Fibroblast of gingiva (primary cell): ENCODE data around the gene PRRC2A.
A peak's percentile ranks its signal among the peaks of the same experiment; 100 is the strongest.

Experiments
- DNase-seq: peaks from one replicate; pipeline ENCODE4 v3.0.0-alpha.2; 2011; ENCODE audit warnings: low read depth

The PRRC2A gene

DNA sequence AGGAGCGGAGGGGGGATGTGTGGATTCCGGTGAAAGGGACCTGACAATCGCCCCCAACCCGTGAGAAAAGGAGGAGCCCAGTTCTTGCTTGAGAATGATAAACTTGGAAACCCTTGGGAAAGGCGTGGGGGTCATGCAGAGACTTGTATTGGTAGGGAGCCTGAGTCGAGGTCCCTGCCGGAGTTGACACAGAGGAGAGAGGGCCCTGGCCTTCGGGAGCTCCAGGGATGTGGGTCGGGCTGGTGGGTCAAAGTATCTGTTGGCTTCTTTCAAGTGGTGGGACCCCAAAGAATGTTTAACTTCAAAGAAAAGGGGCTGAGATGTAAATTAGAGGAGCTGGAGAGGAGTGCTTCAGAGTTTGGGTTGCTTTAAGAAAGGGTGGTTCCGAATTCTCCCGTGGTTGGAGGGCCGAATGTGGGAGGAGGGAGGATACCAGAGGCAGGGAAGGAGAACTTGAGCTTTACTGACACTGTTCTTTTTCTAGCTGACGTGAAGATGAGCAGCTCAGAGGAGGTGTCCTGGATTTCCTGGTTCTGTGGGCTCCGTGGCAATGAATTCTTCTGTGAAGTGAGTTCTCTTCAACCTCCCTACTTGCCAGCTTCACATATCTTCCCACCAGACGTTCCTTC lies 45.9 kb downstream of the PRRC2A start:
- DNase-seq, result no peak

DNA sequence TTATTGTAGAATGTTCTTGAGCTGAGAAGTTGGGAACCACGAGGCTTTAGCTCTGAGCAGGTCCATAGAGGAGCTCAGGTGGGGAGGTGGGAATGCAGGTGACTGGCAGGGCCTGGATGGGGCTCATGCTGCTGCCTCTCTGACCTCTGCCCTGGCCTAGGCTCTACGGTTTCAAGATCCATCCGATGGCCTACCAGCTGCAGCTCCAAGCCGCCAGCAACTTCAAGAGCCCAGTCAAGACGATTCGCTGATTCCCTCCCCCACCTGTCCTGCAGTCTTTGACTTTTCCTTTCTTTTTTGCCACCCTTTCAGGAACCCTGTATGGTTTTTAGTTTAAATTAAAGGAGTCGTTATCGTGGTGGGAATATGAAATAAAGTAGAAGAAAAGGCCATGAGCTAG lies 49.2 kb downstream of the PRRC2A start, which contains the start of gene LY6G5B:
TSS of gene LY6G5B (plus strand) at position 301 of the 400 bp plus-strand sequence. CDS start 975 bp downstream, outside the sequence.
- DNase-seq, result no peak

- DNase-seq, result no peak
Measured at GRCh38 chr6:31676322-31676903, 55.9 kb downstream of the PRRC2A start.

- DNase-seq, result no peak
Measured at GRCh38 chr6:31676904-31677303, 56.4 kb downstream of the PRRC2A start.

- DNase-seq, result no peak
Measured at GRCh38 chr6:31677955-31678354, 57.4 kb downstream of the PRRC2A start.

GRCh38 chr6:31680226-31681134 lies 60.0 kb downstream of the PRRC2A start, which contains the start of gene LY6G5C:
Gene LY6G5C, minus strand, starts transcription at chr6:31681067. Its CDS starts 694 bp downstream, at chr6:31680373.
- DNase-seq, result peak; percentile 95

DNA sequence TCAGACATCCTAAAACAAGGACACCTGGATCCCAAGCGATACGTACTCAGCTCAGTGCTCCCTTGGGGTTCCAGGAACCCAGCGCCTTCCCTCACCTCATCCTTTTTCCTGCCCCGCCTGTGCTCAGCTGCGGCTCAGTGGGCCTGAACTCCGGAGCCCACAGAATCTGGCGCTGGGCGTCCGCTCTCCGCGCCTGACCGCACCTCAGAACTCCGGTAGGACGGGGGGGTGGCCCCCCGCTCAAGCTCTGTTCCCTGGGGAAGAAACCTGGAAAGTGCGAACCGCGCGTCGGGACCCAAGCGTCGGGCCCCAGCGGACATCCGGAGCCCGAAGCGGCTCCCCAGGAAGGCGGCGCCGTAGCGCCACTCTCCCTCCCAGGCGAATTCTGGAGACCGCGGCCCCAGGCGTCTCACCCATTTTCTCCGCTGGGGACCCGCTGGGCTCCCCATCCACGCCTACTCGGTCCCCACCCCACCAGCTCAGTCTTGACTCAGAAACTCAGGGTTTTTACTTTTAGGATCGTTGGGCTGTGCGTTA lies 60.7 kb downstream of the PRRC2A start:
- DNase-seq, result peak; percentile 31

DNA sequence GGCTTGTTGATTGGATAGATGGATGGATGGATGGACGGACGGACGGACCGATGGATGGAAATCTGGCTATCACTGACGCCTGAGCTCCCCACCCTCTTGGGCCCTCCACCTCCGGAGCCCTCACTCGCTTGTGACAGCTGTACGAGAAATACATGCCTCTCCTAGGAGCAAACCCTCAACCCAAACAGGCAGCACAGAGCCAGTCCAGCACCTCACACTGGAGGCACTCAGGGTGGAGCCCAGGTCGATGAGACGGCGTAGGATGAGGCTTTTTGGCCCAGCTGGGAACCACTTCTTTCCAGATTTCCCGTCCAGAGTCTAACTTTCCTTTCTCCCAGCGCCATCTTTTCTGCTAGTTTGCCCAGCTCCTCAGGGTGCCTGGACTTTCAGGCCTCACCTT lies 63.1 kb downstream of the PRRC2A start:
- no peak for DNase-seq

DNA sequence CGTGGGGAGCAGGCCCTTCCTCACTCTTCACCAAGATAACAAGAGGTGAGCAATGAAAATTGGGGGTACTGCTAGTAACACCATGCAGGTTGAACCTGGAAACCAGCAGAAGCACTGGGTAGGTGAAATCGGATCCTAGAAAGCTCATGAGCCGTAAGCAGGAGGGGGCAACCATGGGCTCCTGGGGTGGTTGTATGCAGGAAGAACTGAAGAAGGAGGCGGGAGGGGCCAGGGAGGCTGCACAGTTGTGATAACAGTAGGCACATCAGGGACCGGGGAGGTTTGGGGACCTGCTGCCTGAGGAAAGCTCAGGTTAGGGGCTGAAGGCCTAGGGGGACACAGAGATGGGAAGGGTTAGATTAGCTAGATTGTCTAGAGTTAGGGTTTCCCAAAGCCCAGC lies 66.0 kb downstream of the PRRC2A start:
- DNase-seq, result no peak

GRCh38 chr6:31687321-31687720 lies 66.8 kb downstream of the PRRC2A start:
- DNase-seq, result no peak
